ENCODE measurements around the gene CHMP5.

CHMP5 gene

GRCh38 chr9:33255014-33255413 is 9.8 kb upstream of the CHMP5 start:
- no peak overlapping the region for H3K27ac ChIP-seq
- H3K36me3 ChIP-seq = peaks cover 93% of the 10 kb centered on the region
- no peaks in the 10 kb centered on the region for H3K27me3 ChIP-seq
- H3K9me3 ChIP-seq = no peaks in the 10 kb centered on the region
- no peak overlapping the region for H3K4me2 ChIP-seq
- H3K4me3 ChIP-seq = no peak overlapping the region
- no peak for TF ChIP-seq Cebpa-rat (IDR thresholded peaks at IDR 0.05)
- peaks cover 7% of the 10 kb centered on the region; the same call in 1 of the 2 replicates for H4K20me1 ChIP-seq
- H3K4me1 ChIP-seq = peaks cover 12% of the 10 kb centered on the region
- no peak overlapping the region for H3K9ac ChIP-seq

DNA sequence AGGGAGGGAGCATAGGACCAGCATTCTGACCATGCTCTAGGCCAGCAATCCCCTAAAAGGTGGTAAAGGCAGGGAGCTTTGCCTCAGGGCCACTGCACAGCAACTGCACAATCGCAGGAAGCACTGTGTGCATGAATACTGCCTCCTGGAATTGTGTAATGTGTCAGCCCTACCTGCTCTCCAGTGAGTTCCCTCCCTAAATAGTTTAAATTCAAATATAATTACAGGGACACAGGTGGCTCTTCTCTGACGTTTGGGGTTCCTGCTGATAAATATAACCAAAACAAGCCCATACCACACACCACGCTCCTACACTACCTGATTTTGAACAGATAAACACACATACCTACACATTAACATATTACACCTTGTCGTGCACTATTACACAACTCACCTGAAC is 9.4 kb upstream of the CHMP5 start:
- H3K36me3 ChIP-seq = peaks cover 96% of the 10 kb centered on the region
- peaks cover 7% of the 10 kb centered on the region for H3K4me1 ChIP-seq
- no peak overlapping the region for H3K4me2 ChIP-seq
- no peak overlapping the region for H3K27ac ChIP-seq
- peaks cover 7% of the 10 kb centered on the region; the same call in 1 of the 2 replicates for H4K20me1 ChIP-seq
- H3K9me3 ChIP-seq = no peaks in the 10 kb centered on the region
- no peak overlapping the region for H3K9ac ChIP-seq
- no peak overlapping the region for H3K4me3 ChIP-seq
- no peaks in the 10 kb centered on the region for H3K27me3 ChIP-seq
- TF ChIP-seq Cebpa-rat (IDR thresholded peaks at IDR 0.05) = no peak

DNA sequence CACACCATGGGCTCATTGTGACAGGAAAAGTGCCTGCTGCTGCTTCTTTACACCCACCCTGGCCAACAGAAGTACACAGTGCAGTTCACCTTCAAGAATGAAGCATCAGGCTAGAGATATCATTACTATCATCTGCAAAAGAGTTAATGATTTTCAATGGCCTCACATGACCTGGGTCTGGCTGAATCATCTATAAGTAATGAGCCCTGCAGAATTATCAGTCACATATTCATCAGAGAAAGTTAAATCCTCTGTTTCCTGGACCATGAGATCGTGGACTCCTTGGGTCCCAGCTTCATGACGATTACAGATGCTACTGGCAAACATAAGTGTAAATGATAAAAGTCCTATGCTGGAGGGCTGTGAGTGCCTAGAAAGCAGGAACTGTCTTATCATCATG is 8.6 kb upstream of the CHMP5 start:
- Histone ChIP-seq H3K27ac (no peak overlapping the region), H3K4me2 (no peak overlapping the region), H3K36me3 (peaks cover 97% of the 10 kb centered on the region), H3K9ac (no peak overlapping the region), H3K9me3 (no peaks in the 10 kb centered on the region), H3K4me1 (no peaks in the 10 kb centered on the region), H3K27me3 (no peaks in the 10 kb centered on the region), H3K4me3 (no peak overlapping the region), H4K20me1 (peaks cover 8% of the 10 kb centered on the region; the same call in 1 of the 2 replicates)
- TF ChIP-seq Cebpa-rat (IDR thresholded peaks at IDR 0.05) = no peak

DNA sequence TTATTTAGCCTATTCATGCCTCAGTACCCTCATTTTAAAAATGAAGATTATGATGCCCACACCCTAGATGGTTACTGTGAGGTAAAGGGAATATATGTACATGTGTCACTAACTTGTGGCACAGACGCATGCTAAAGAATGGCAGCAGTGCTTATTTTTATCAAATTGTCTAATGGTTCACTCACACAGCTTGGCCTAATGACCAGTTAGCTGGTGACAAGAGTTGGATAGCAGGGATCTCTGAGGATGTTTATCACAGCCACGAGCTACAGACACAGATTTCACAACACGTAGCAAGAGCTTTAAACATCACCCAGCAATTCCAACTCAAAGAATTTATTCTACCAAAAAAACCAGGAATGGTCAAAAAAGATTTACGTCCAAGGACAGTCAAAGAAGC is 7.6 kb upstream of the CHMP5 start:
- Histone ChIP-seq H3K27me3 (no peaks in the 10 kb centered on the region), H3K4me3 (no peak overlapping the region), H3K27ac (no peak overlapping the region), H3K9ac (no peak overlapping the region), H3K36me3 (peaks cover 99% of the 10 kb centered on the region), H3K4me2 (no peak overlapping the region), H3K9me3 (no peaks in the 10 kb centered on the region), H3K4me1 (0 out of 2 replicates have a peak, but pooled peaks cover 7% of the 10 kb centered on the region), H4K20me1 (peaks cover 18% of the 10 kb centered on the region; the same call in 1 of the 2 replicates)
- TF ChIP-seq Cebpa-rat (IDR thresholded peaks at IDR 0.05) = no peak

GRCh38 chr9:33260372-33260771 is 4.5 kb upstream of the CHMP5 start:
- peaks cover 28% of the 10 kb centered on the region; the same call in 1 of the 2 replicates for H4K20me1 ChIP-seq
- TF ChIP-seq Cebpa-rat (IDR thresholded peaks at IDR 0.05) = no peak
- no peak overlapping the region for H3K9ac ChIP-seq
- H3K4me1 ChIP-seq = peaks cover 19% of the 10 kb centered on the region
- H3K27ac ChIP-seq = no peak overlapping the region
- no peak overlapping the region for H3K4me2 ChIP-seq
- no peak overlapping the region for H3K4me3 ChIP-seq
- H3K27me3 ChIP-seq = no peaks in the 10 kb centered on the region
- H3K9me3 ChIP-seq = no peaks in the 10 kb centered on the region
- peaks cover 74% of the 10 kb centered on the region for H3K36me3 ChIP-seq

GRCh38 chr9:33263131-33264002 is 1.5 kb upstream of the CHMP5 start:
- Histone ChIP-seq H3K27ac (peak overlapping the region; percentile 92), H3K9me3 (no peaks in the 10 kb centered on the region), H3K4me1 (peaks cover 40% of the 10 kb centered on the region), H3K27me3 (no peaks in the 10 kb centered on the region), H3K4me3 (peak overlapping the region; percentile 98), H3K36me3 (peaks cover 68% of the 10 kb centered on the region), H4K20me1 (peaks cover 22% of the 10 kb centered on the region; the same call in 1 of the 2 replicates), H3K9ac (peak overlapping the region; percentile 89), H3K4me2 (peak overlapping the region; percentile 90)
- no peak for TF ChIP-seq Cebpa-rat (IDR thresholded peaks at IDR 0.05)

DNA sequence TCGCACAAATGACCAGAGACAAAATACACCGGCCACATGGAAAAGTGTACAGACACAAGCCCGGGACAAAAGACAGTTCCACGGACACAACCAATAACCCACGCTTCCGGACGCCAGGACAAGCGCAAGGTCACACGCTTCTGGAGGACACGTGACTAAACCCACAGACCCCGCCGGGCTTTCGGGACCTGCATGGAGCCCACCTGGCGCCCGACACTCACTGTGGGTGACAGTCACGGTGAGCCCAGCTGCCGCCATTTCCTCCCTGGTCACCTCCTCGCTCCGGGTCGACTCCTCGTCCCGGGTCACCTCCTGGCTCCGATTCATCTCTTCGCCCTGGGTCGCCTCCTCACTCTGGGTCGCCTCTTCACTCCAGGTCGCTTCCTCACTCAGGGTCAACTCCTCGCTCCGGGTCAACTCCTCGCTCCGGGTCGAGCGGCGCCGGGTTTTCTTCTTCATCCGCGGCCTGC is 811 bp upstream of the CHMP5 start:
- TF ChIP-seq Cebpa-rat (IDR thresholded peaks at IDR 0.05) = no peak
- Histone ChIP-seq H3K27ac (peak overlapping the region; percentile 92), H3K36me3 (peaks cover 68% of the 10 kb centered on the region), H4K20me1 (peaks cover 21% of the 10 kb centered on the region; the same call in 1 of the 2 replicates), H3K9ac (peak overlapping the region; percentile 89), H3K4me2 (peak overlapping the region; percentile 90), H3K27me3 (no peaks in the 10 kb centered on the region), H3K4me3 (peak overlapping the region; percentile 98), H3K9me3 (no peaks in the 10 kb centered on the region), H3K4me1 (peaks cover 40% of the 10 kb centered on the region)

DNA sequence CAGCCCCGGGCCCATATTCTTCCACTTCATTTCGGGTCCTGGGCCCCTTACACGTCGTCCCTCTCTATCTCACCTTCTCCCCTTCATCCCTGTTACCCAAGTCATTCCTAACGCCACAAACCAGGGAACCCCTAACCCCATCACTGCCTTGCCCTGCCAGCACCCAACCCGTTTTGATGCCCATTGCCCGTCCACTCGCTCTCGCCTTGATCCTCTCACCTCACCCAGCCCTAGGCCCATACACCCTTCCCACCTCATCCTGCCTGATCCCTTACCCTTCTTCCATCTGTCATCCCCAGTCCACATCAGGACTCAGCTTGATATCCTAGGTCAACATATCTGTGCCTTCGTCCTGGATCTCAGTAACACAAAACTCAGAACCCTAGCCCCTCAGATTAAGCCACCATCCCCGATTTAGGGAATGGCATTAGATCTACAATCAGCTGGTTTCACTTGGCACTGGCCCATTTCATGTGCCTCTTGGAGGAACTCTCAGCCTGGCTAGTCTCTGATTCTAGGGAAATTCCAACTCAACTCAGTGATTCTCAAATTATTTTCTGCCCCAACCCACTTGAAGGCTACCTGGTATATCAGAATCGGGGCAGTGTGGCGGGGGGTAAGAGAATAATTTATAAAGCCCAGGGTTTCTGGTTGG is 489 bp downstream of the CHMP5 start:
- Histone ChIP-seq H4K20me1 (peaks cover 21% of the 10 kb centered on the region; the same call in 1 of the 2 replicates), H3K4me3 (peak overlapping the region; percentile 98), H3K27me3 (no peaks in the 10 kb centered on the region), H3K9me3 (no peaks in the 10 kb centered on the region), H3K9ac (peak overlapping the region; percentile 85), H3K4me1 (peaks cover 40% of the 10 kb centered on the region), H3K36me3 (peaks cover 68% of the 10 kb centered on the region), H3K27ac (peak overlapping the region; percentile 84), H3K4me2 (peak overlapping the region; percentile 96)
- TF ChIP-seq Cebpa-rat (IDR thresholded peaks at IDR 0.05) = no peak

DNA sequence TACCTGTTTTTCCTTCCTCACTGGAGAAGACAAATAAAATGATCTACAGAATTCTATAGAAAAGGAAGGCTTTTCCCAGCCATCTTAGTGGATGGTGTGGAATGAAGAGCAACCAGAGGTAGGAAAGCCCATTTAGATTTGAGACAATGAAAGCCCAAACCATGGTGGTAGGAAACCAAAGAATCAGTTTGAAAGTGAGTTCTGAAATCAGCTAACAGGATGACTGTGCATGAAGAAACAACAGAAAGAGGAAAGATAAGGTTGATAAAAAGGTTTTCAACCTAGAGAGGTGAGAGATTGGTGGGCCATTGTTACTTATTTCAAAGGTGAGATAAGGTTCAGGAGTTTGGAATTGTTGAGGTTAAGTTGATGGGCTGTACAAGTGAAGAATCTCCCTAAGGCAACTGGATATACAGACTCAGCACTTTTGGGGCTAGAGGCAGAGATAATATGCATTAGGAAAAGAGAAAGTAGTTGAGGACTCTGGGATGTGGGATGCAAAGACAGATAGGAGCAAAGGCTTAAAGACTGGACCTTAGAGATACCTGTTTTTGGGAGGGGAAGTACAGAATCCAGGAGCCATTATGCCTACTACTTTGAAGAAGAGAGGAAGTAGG is 2.4 kb downstream of the CHMP5 start:
- H3K9ac ChIP-seq = no peak overlapping the region
- H3K4me3 ChIP-seq = no peak overlapping the region
- no peak overlapping the region for H3K27ac ChIP-seq
- peaks cover 68% of the 10 kb centered on the region for H3K36me3 ChIP-seq
- no peak overlapping the region for H3K4me2 ChIP-seq
- TF ChIP-seq Cebpa-rat (IDR thresholded peaks at IDR 0.05) = no peak
- no peaks in the 10 kb centered on the region for H3K9me3 ChIP-seq
- peaks cover 33% of the 10 kb centered on the region for H3K4me1 ChIP-seq
- no peaks in the 10 kb centered on the region for H3K27me3 ChIP-seq
- peaks cover 10% of the 10 kb centered on the region; the same call in 1 of the 2 replicates for H4K20me1 ChIP-seq
